HCT116 (cell line): ENCODE measurements around the gene HOXB8.

Experiments used
- CTCF ChIP-seq, 3 experiments: fragments of 200-600 bp in 1 of 3; sonication (generic) in 1 of 3; IDR thresholded peaks in 2 of 3; conservative IDR thresholded peaks in 1 of 3; 2 replicates each; pipeline ENCODE4 v1.5.1; 2012 to 2017; ENCODE audit warnings: low read depth in 2 of 3, low read length in 2 of 3, antibody characterized with exemption in 1 of 3, borderline replicate concordance in 1 of 3, control low read depth in 1 of 3, mild to moderate bottlenecking in 1 of 3, mixed read lengths in 1 of 3, mixed run types in 1 of 3, moderate library complexity in 1 of 3; ENCODE audit not compliant: insufficient read depth in 1 of 3
- POLR2A ChIP-seq: IDR thresholded peaks from 2 replicates; pipeline ENCODE4 v1.7.0; 2011; ENCODE audit warnings: borderline replicate concordance; ENCODE audit not compliant: insufficient read depth, insufficient read length; ENCODE audit errors: extremely low read depth
- ZNF274 ChIP-seq: fragments of 200-500 bp; sonication (Bioruptor generic); IDR thresholded peaks from 2 replicates; pipeline ENCODE4 v1.6.1; 2014; ENCODE audit warnings: mild to moderate bottlenecking, low read depth, low read length, inconsistent platforms

GRCh38 chr17:48599354-48599753 lies 15.7 kb downstream of the HOXB8 start:
- no peak for TF ChIP-seq POLR2A
- no peak for TF ChIP-seq ZNF274
- no peak for TF ChIP-seq CTCF (IDR thresholded peaks at IDR 0.05 in 2 of 3, conservative IDR thresholded peaks at IDR 0.05 in 1 of 3; ENCODE audit: borderline replicate concordance in 1 of 3, insufficient read depth in 1 of 3, low read depth in 2 of 3, low read length in 2 of 3)
